ENCODE data around the gene RFX1.

GRCh38 chr19:13926010-13926409 is 80.1 kb downstream of the RFX1 start:
- no peak for TF ChIP-seq POLR2AphosphoS5 (IDR thresholded peaks at IDR 0.05; ENCODE audit: low read depth, low read length)
- TF ChIP-seq TAF1 (IDR thresholded peaks at IDR 0.05; ENCODE audit: borderline replicate concordance, insufficient read depth, low read length): no peak
- no peak for TF ChIP-seq SIN3A (IDR thresholded peaks at IDR 0.05; ENCODE audit: borderline replicate concordance, insufficient read depth, low read length)
- TF ChIP-seq REST (IDR thresholded peaks at IDR 0.05; ENCODE audit: insufficient read depth in 1 of 2, low read depth in 2 of 2, low read length in 2 of 2): no peak
- no peak for TF ChIP-seq FOXP2 (optimal IDR thresholded peaks at IDR 0.05; ENCODE audit: borderline replicate concordance, extremely low read depth, extremely low read length, insufficient read depth)

Measured in PFSK-1 (cell line).